GM21576 (cell line): ENCODE results near the gene KRT36.

Experiments
- ATAC-seq: cut with Tn5 transposase; IDR thresholded peaks from one replicate; pipeline ENCODE4 v1.9.1; 2021; ENCODE audit warnings: mild to moderate bottlenecking, moderate library complexity; ENCODE audit not compliant: unreplicated experiment

Gene KRT36

GRCh38 chr17:41504246-41504977 lies 14.7 kb upstream of the KRT36 start:
- ATAC-seq, result no peak

GRCh38 chr17:41503202-41503601 lies 13.5 kb upstream of the KRT36 start:
- ATAC-seq, result no peak

GRCh38 chr17:41500131-41500911 lies 10.6 kb upstream of the KRT36 start:
- ATAC-seq, result no peak

- no peak for ATAC-seq
These were observed 10.0 kb upstream of the KRT36 start for GRCh38 chr17:41499714-41500113.

- no peak for ATAC-seq
These were observed 8.6 kb upstream of the KRT36 start for GRCh38 chr17:41498276-41498675.

GRCh38 chr17:41496803-41497484 lies 7.2 kb upstream of the KRT36 start:
- ATAC-seq, result peak; percentile 80

GRCh38 chr17:41494524-41494923 lies 4.8 kb upstream of the KRT36 start:
- ATAC-seq, result no peak

GRCh38 chr17:41492771-41493170 lies 3.1 kb upstream of the KRT36 start:
- no peak for ATAC-seq

GRCh38 chr17:41492351-41492750 lies 2.6 kb upstream of the KRT36 start:
- no peak for ATAC-seq

- ATAC-seq, result no peak
These were observed 1.8 kb upstream of the KRT36 start for GRCh38 chr17:41491476-41491875.

GRCh38 chr17:41490000-41490990 lies 585 bp upstream of the KRT36 start:
- no peak for ATAC-seq

GRCh38 chr17:41486809-41487530 lies 2.7 kb downstream of the KRT36 start:
- ATAC-seq, result no peak

- no peak for ATAC-seq
These were observed 3.4 kb downstream of the KRT36 start for GRCh38 chr17:41486316-41486715.

GRCh38 chr17:41484920-41485904 lies 4.5 kb downstream of the KRT36 start:
- ATAC-seq, result no peak

GRCh38 chr17:41483991-41484826 lies 5.5 kb downstream of the KRT36 start:
- no peak for ATAC-seq

- ATAC-seq, result no peak
These were observed 6.2 kb downstream of the KRT36 start for GRCh38 chr17:41483531-41483930.

GRCh38 chr17:41481036-41481435 lies 8.7 kb downstream of the KRT36 start, which contains the start of gene KRT35:
TSS of gene KRT35 (minus strand) at chr17:41481151. CDS start at chr17:41481097, 54 bp downstream.
- no peak for ATAC-seq

- no peak for ATAC-seq
These were observed 9.1 kb downstream of the KRT36 start for GRCh38 chr17:41480581-41480980.
